ENCODE results near the gene RRAS2. TPM values are rescaled to one million over a fixed set of nuclear protein-coding genes. Genes with fewer than 3 reads are reported as not detected.

RRAS2 gene
- total and polyA plus RNA-seq, 10 of the 15 experiments (the other 5 are each of a cell fraction or from before 2014, with no cell fraction given) = 26.9 to 72.4 (median 45.4) TPM

DNA sequence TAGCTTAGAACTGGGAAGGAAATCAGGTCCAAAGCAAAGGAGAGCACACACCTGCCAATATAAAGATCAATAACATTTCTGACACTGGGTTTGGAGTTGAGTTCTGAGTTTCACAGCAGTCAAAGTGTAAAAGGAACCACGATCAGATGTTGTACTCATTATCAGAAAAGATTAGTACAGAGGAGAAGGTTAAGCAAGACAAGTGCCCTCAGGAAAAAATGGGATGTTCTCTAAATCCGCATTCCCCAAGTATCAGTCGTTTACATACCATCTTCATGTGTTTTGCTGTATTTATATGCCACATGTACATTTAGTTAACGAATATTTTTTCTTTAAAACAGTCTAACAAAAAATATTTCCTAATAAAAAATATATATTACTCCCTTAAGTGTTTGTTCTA is 23.0 kb upstream of the RRAS2 start:
- no peak for FAIRE-seq
- intact Hi-C loops (cut with micrococcal nuclease; ENCODE audit: unreplicated experiment) = no loop called here

More for the DNA sequence above, 23.0 kb upstream of the RRAS2 start:
- WGBS (ENCODE audit: insufficient coverage, insufficient replicate concordance, low lambda C conversion rate, missing lambda C conversion rate) = 90% methylated on average over 4 of the region's 4 CpGs
- in situ Hi-C loops (cut with MboI) = no loop called here
- H3K9me3 ChIP-seq (replicated peaks; ENCODE audit: control insufficient read depth, insufficient read depth, low read length) = no peaks in the 10 kb centered on the region
- TF ChIP-seq, protein P1, sequence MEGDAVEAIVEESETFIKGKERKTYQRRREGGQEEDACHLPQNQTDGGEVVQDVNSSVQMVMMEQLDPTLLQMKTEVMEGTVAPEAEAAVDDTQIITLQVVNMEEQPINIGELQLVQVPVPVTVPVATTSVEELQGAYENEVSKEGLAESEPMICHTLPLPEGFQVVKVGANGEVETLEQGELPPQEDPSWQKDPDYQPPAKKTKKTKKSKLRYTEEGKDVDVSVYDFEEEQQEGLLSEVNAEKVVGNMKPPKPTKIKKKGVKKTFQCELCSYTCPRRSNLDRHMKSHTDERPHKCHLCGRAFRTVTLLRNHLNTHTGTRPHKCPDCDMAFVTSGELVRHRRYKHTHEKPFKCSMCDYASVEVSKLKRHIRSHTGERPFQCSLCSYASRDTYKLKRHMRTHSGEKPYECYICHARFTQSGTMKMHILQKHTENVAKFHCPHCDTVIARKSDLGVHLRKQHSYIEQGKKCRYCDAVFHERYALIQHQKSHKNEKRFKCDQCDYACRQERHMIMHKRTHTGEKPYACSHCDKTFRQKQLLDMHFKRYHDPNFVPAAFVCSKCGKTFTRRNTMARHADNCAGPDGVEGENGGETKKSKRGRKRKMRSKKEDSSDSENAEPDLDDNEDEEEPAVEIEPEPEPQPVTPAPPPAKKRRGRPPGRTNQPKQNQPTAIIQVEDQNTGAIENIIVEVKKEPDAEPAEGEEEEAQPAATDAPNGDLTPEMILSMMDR (IDR thresholded peaks at IDR 0.05 in 2 of 3, conservative IDR thresholded peaks at IDR 0.05 in 1 of 3; ENCODE audit: control insufficient read depth in 2 of 3, extremely low read depth in 1 of 3, insufficient read depth in 1 of 3, low read depth in 3 of 3, low read length in 3 of 3) = no peak
- TF ChIP-seq CHD2 (IDR thresholded peaks at IDR 0.05; ENCODE audit: borderline replicate concordance, low read depth, low read length) (no peak), BMI1 (IDR thresholded peaks at IDR 0.05; ENCODE audit: borderline replicate concordance) (no peak), MTA3 (IDR thresholded peaks at IDR 0.05; ENCODE audit: borderline replicate concordance, low read length) (no peak)
- TF ChIP-seq, protein P2, sequence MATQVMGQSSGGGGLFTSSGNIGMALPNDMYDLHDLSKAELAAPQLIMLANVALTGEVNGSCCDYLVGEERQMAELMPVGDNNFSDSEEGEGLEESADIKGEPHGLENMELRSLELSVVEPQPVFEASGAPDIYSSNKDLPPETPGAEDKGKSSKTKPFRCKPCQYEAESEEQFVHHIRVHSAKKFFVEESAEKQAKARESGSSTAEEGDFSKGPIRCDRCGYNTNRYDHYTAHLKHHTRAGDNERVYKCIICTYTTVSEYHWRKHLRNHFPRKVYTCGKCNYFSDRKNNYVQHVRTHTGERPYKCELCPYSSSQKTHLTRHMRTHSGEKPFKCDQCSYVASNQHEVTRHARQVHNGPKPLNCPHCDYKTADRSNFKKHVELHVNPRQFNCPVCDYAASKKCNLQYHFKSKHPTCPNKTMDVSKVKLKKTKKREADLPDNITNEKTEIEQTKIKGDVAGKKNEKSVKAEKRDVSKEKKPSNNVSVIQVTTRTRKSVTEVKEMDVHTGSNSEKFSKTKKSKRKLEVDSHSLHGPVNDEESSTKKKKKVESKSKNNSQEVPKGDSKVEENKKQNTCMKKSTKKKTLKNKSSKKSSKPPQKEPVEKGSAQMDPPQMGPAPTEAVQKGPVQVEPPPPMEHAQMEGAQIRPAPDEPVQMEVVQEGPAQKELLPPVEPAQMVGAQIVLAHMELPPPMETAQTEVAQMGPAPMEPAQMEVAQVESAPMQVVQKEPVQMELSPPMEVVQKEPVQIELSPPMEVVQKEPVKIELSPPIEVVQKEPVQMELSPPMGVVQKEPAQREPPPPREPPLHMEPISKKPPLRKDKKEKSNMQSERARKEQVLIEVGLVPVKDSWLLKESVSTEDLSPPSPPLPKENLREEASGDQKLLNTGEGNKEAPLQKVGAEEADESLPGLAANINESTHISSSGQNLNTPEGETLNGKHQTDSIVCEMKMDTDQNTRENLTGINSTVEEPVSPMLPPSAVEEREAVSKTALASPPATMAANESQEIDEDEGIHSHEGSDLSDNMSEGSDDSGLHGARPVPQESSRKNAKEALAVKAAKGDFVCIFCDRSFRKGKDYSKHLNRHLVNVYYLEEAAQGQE (IDR thresholded peaks at IDR 0.05; ENCODE audit: low read depth, low read length) = no peak
- H3K79me2 ChIP-seq (ENCODE audit: control insufficient read depth, insufficient read depth, low read length) = no peaks in the 10 kb centered on the region
- H4K20me1 ChIP-seq (ENCODE audit: control insufficient read depth, insufficient read depth) = no peaks in the 10 kb centered on the region
- no peaks in the 10 kb centered on the region for H3K36me3 ChIP-seq (ENCODE audit: control insufficient read depth in 2 of 2, insufficient read depth in 2 of 2, low read length in 1 of 2)
- H3K9ac ChIP-seq (ENCODE audit: control insufficient read depth, insufficient read depth, low read length) = no peak overlapping the region
- no peak overlapping the region for H3K4me3 ChIP-seq
- no peaks in the 10 kb centered on the region; a peak in 1 of 4 replicates for H3K27me3 ChIP-seq (replicated peaks in 1 of 2; ENCODE audit: control insufficient read depth in 2 of 2, insufficient read depth in 2 of 2, low read length in 1 of 2)
- ChIA-PET SMC1A (ENCODE audit: uncharacterized antibody, unreplicated experiment) (interaction anchor here (0.6 to 1.4 kb wide), 3 partner anchors 31 to 77 kb away, joined by 3 to 7 read pairs (median 3); no protein-coding TSS in a partner anchor), POLR2A (no interaction called here), RAD21 (ENCODE audit: unreplicated experiment) (interaction anchor here (1.2 to 2.2 kb wide), 2 partner anchors 70 to 81 kb away, joined by 4 read pairs; no protein-coding TSS in a partner anchor), CTCF (interaction anchor here (1.4 kb wide), 1 partner anchor 37 kb away, joined by 3 read pairs; no protein-coding TSS in a partner anchor)
- DNase-seq (ENCODE audit: low read depth, low spot score) (no peak), ATAC-seq (no peak)
- BruUV-seq (replicated peaks) = no TSS peak
- H3K27ac ChIP-seq (ENCODE audit: control insufficient read depth, insufficient read depth) = no peak overlapping the region
- H2AFZ ChIP-seq (ENCODE audit: control insufficient read depth, low read depth, low read length) = no peak overlapping the region
- no peaks in the 10 kb centered on the region for H3K4me1 ChIP-seq (ENCODE audit: control insufficient read depth, insufficient read depth, low read length)
- no peak overlapping the region for H3K4me2 ChIP-seq (ENCODE audit: control insufficient read depth, insufficient read depth)
